Middle frontal gyrus (tissue), 1 donor: ENCODE measurements around the gene OR7A5.
"Not testable (repeated sequence)": the region's sequence is repeated elsewhere in the genome, so short reads cannot be mapped to it uniquely, and the experiment has no call there.

Source experiments
- DNase-seq: peaks from one replicate; pipeline ENCODE4 v3.0.0-alpha.2; 2015; ENCODE audit warnings: low spot score; ENCODE audit errors: extremely low spot score

Gene OR7A5

DNA sequence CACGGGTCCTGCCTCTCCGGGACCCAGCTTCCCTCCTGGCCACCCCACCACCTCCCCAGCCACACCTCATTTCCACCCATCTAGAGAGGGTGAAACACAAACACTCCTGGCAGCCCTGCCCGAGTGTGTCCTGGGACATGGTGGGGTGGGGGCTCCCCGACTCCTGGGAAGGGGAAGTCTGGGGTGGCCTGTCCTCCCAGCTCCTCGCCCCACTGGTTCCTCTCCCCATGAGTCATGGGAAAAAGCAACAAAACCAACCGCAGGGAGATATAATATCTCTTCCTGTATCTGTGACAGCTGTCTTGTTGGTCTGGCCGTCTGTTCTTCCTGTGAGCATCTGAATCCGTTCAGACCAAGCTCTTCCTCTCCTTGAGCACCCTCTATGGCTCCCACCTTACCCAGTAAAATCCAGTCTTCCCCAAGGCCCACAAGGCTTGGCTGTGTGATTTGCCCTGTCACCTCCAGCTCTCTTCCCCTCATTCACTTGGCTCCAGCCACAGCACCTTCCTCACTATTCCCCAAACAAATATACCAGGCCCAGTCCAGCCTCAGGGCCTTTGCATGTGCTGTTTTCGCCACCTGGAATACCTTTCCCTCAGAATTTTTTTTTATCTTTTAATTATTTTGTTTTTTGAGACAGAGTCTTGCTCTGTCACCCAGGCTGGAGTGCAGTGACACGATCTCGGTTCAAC lies 49.7 kb downstream of the OR7A5 start:
- not testable (repeated sequence) for DNase-seq

GRCh38 chr19:14784730-14785101 lies 50.3 kb downstream of the OR7A5 start:
- DNase-seq: not testable (repeated sequence)

DNA sequence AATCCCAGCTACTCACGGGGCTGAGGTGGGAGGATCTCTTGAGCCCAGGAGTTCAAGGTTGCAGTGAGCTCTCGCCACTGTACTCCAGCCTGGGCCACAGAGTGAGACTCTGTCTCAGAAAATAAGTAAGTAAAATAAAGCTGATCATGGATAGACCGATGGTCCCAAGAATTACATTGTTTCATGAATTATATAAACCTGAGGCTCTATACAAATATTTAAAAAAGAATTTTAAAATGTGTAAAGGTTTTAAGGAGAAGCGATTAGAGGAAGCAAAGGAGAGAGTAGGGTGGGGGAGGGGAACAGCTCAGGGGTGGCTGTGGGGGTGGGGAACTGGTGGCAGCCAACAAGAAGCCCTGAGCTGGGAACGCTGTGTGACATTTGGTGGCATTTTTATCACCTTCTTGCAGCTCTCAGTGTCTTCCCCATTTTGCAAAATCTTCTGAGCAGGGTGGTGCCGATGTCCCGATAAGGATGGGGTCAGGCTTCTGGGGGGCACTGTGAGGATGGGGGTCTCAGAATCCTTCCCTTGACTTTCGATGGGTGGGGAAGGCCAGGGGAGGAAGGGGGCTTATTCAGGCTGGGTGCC lies 51.5 kb downstream of the OR7A5 start:
- DNase-seq: not testable (repeated sequence)

GRCh38 chr19:14782626-14783409 lies 52.2 kb downstream of the OR7A5 start:
- no peak for DNase-seq

- DNase-seq: not testable (repeated sequence)
Observed at GRCh38 chr19:14781713-14782536, 53.1 kb downstream of the OR7A5 start.

GRCh38 chr19:14780622-14781225 lies 54.3 kb downstream of the OR7A5 start:
- DNase-seq: not testable (repeated sequence)

- DNase-seq: no peak
Observed at GRCh38 chr19:14779151-14779550, 55.8 kb downstream of the OR7A5 start.

- not testable (repeated sequence) for DNase-seq
Observed at GRCh38 chr19:14778110-14778845, 56.7 kb downstream of the OR7A5 start, which contains the start of gene ADGRE2. Gene ADGRE2, minus strand, starts transcription at chr19:14778560. Its CDS starts 1,804 bp downstream, at chr19:14776756.

DNA sequence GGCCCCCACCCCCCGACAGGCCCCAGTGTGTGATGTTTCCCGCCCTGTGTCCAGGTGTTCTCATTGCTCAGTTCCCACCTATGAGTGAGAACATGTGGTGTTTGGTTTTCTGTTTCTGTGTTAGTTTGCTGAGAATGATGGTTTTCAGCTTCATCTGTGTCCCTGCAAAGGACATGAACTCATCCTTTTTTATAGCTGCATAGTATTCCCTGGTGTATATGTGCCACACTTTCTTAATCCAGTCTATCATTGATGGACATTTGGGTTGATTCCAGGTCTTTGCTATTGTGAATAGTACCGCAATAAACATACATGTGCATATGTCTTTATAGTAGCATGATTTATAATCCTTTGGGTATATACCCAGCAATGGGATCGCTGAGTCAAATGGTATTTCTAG lies 57.3 kb downstream of the OR7A5 start:
- not testable (repeated sequence) for DNase-seq
